ENCODE results near the gene TBC1D17. TPM values are rescaled to one million over a fixed set of nuclear protein-coding genes. Genes with fewer than 3 reads are reported as not detected.
A peak's percentile ranks its signal among the peaks of the same experiment; 100 is the strongest.

Gene TBC1D17
- total and polyA plus RNA-seq, 10 of the 15 experiments (the other 5 are each of a cell fraction or from before 2014, with no cell fraction given): 0.42 to 20.4 (median 11.2) TPM

GRCh38 chr19:49866933-49867782, 10.3 kb upstream of the TBC1D17 start, which contains the start of gene PNKP (continued):
- TF ChIP-seq CUX1 (IDR thresholded peaks at IDR 0.05; ENCODE audit: insufficient replicate concordance, low read depth, low read length): no peak
- no peak for TF ChIP-seq ZSCAN29 (IDR thresholded peaks at IDR 0.05)
- TF ChIP-seq SMAD5 (IDR thresholded peaks at IDR 0.05; ENCODE audit: low read depth): peak; percentile 71; the same call in 1 of the 2 replicates
- peak; percentile 97 for TF ChIP-seq ZBTB40 (IDR thresholded peaks at IDR 0.05; ENCODE audit: borderline replicate concordance)
- peak; percentile 91 for TF ChIP-seq CREB1 (IDR thresholded peaks at IDR 0.05; ENCODE audit: low read depth)
- no peak; the same call in 1 of the 2 replicates for TF ChIP-seq ASH2L (IDR thresholded peaks at IDR 0.05; ENCODE audit: borderline replicate concordance, low read depth)
- TF ChIP-seq HDAC6 (IDR thresholded peaks at IDR 0.05; ENCODE audit: unreplicated experiment): no peak
- TF ChIP-seq MTA3 (IDR thresholded peaks at IDR 0.05; ENCODE audit: borderline replicate concordance, low read length): no peak
- TF ChIP-seq RB1 (IDR thresholded peaks at IDR 0.05; ENCODE audit: borderline replicate concordance): peak; percentile 79; the same call in 1 of the 2 replicates
- no peak for TF ChIP-seq KDM1A (IDR thresholded peaks at IDR 0.05; ENCODE audit: borderline replicate concordance)
- TF ChIP-seq SIN3A (IDR thresholded peaks at IDR 0.05; ENCODE audit: low read depth, low read length): peak; percentile 77; the same call in 1 of the 2 replicates
- no peak; the same call in 1 of the 2 replicates for TF ChIP-seq SMC3 (IDR thresholded peaks at IDR 0.05; ENCODE audit: borderline replicate concordance, low read length)
- no peak for TF ChIP-seq CHD4 (IDR thresholded peaks at IDR 0.05)
- TF ChIP-seq ZNF24 (IDR thresholded peaks at IDR 0.05): no peak
- TF ChIP-seq MEF2A (IDR thresholded peaks at IDR 0.05; ENCODE audit: insufficient read depth, low read depth, low read length): no peak
- no peak for TF ChIP-seq SUPT20H (IDR thresholded peaks at IDR 0.05; ENCODE audit: borderline replicate concordance, control insufficient read depth, low read depth, low read length)
- TF ChIP-seq SMARCA5 (IDR thresholded peaks at IDR 0.05): peak; percentile 18; the same call in 1 of the 2 replicates
- TF ChIP-seq GATAD2B (conservative IDR thresholded peaks at IDR 0.05; ENCODE audit: low read depth): peak; percentile 90
- no peak for TF ChIP-seq ZNF384 (IDR thresholded peaks at IDR 0.05; ENCODE audit: borderline replicate concordance, low read depth, low read length)
- TF ChIP-seq BRCA1 (IDR thresholded peaks at IDR 0.05; ENCODE audit: low read depth, low read length): no peak
- TF ChIP-seq POU2F2 (IDR thresholded peaks at IDR 0.05; ENCODE audit: borderline replicate concordance, low read depth, low read length): peak; percentile 30
- TF ChIP-seq RUNX3 (IDR thresholded peaks at IDR 0.05; ENCODE audit: low read length): peak; percentile 44; the same call in 1 of the 2 replicates
- no peak for TF ChIP-seq BCL11A (IDR thresholded peaks at IDR 0.05; ENCODE audit: low read depth, low read length)
